AG04450 (cell line): Measurements from ENCODE around the gene VWF. TPM values are rescaled to one million over a fixed set of nuclear protein-coding genes. Genes with fewer than 3 reads are reported as not detected.

ENCODE experiments used
- CTCF ChIA-PET: fragments of 300-600, 350-600 bp; formaldehyde crosslinking; extraction: SDS; loops from one replicate; lab custom pipeline; 2022; ENCODE audit warnings: antibody characterized with exemption, inconsistent platforms; lab: Charles Lee
- POLR2A ChIA-PET: fragments of 350-600 bp; formaldehyde crosslinking; extraction: SDS; loops from one replicate; lab custom pipeline; 2021; ENCODE audit warnings: antibody characterized with exemption, inconsistent platforms; lab: Yijun Ruan, JAX
- DNase-seq: peaks from one replicate; pipeline ENCODE4 v3.0.0-alpha.2; 2011; ENCODE audit warnings: low read depth, low spot score
- H3K27ac ChIP-seq: one replicate; pipeline ENCODE4 v1.5.1; 2012; ENCODE audit warnings: low read depth, low read length, control low read depth
- H3K27me3 ChIP-seq: one replicate; pipeline ENCODE4 v1.6.0; 2012; ENCODE audit warnings: low read length; ENCODE audit not compliant: control insufficient read depth, insufficient read depth
- H3K4me3 ChIP-seq: 2 replicates; pipeline ENCODE4 v1.5.1; 2011; ENCODE audit warnings: mild to moderate bottlenecking, low read depth, low read length, control low read depth
- H3K9me3 ChIP-seq: 2 replicates; pipeline ENCODE4 v1.5.1; 2012; ENCODE audit warnings: low read length; ENCODE audit not compliant: control insufficient read depth, insufficient read depth
- CTCF ChIP-seq: IDR thresholded peaks from 2 replicates; pipeline ENCODE4 v1.5.1; 2011; ENCODE audit warnings: low read depth, low read length, control low read depth, inconsistent platforms
- polyA plus RNA-seq: library from polyadenylated mRNA; depleted of rRNA; stranded (reverse); fragments of >200 nt; gene quantifications from 2 replicates; pipeline ENCODE4 v1.2.3, GENCODE V29; 2011

VWF gene
- polyA plus RNA-seq, 1 experiment = 0.35 TPM

GRCh38 chr12:6053541-6053940 lies 70.9 kb downstream of the VWF start:
- no peaks in the 10 kb centered on the region for H3K27me3 ChIP-seq
- H3K27ac ChIP-seq = no peak overlapping the region
- ChIA-PET CTCF (interaction anchor here (1.0 to 4.9 kb wide), 5 partner anchors 9 to 231 kb away, joined by 3 to 24 read pairs (median 8); no protein-coding TSS in a partner anchor), POLR2A (interaction anchor here (0.6 to 1.2 kb wide), 3 partner anchors 156 to 233 kb away, joined by 4 to 5 read pairs (median 5); no protein-coding TSS in a partner anchor)
- peak; percentile 14; the same call in 1 of the 2 replicates for TF ChIP-seq CTCF
- DNase-seq = no peak
- H3K9me3 ChIP-seq = peaks cover 4% of the 10 kb centered on the region; the same call in 1 of the 2 replicates
- H3K4me3 ChIP-seq = no peak overlapping the region

- CTCF ChIA-PET = interaction anchor here (0.6 to 4.9 kb wide), 7 partner anchors 9 to 231 kb away, joined by 3 to 24 read pairs (median 4); no protein-coding TSS in a partner anchor
- Histone ChIP-seq H3K27ac (no peak overlapping the region), H3K9me3 (peaks cover 4% of the 10 kb centered on the region; the same call in 1 of the 2 replicates), H3K4me3 (no peak overlapping the region), H3K27me3 (no peaks in the 10 kb centered on the region)
- DNase-seq = no peak
- POLR2A ChIA-PET = interaction anchor here (0.6 to 1.2 kb wide), 3 partner anchors 156 to 233 kb away, joined by 4 to 5 read pairs (median 5); no protein-coding TSS in a partner anchor
- no peak for TF ChIP-seq CTCF
Measured at GRCh38 chr12:6052940-6053329, 71.5 kb downstream of the VWF start.

DNA sequence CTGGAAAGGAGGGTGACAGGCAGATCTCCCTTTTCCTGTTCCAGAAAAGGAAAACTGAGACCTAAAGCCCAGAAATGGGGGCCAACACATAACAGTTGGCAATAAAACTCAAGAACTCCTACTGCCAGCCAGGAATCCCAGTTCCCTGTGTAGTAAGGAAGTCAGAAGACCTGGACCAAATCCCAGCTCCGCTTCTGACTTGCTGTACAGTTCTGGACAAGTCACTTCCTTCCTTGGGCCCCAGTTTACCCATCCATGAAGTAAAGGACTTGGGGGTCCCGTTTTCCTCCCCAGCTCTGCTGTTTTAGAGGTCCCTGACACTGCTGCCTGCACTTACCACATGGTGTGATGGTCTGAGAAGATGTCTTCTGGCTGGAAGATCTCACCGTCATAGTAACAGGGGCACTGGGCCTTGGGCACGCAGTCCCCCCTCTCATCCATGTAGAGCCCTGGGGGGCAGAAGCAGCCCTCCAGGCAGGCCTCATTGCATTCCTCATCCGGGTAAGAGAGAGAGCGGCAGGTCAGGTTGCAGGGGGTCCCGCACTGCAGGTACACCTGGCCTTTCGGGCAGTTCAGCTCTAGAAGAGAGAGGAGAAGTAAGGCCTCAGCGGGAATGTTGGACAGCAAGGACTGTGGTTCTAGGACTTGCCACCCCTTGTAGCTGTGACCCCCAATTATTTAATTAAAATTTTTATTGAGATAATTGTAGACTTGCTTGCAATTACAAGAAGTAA lies 72.1 kb downstream of the VWF start:
- Histone ChIP-seq H3K9me3 (peaks cover 4% of the 10 kb centered on the region; the same call in 1 of the 2 replicates), H3K27ac (no peak overlapping the region), H3K27me3 (no peaks in the 10 kb centered on the region), H3K4me3 (no peak overlapping the region)
- CTCF ChIA-PET = interaction anchor here (0.6 to 4.9 kb wide), 5 partner anchors 10 to 232 kb away, joined by 3 to 24 read pairs (median 4); no protein-coding TSS in a partner anchor
- POLR2A ChIA-PET = interaction anchor here (1.2 kb wide), 1 partner anchor 227 kb away, joined by 5 read pairs; no protein-coding TSS in a partner anchor
- DNase-seq = no peak
- no peak for TF ChIP-seq CTCF

GRCh38 chr12:6049992-6050391 lies 74.5 kb downstream of the VWF start:
- POLR2A ChIA-PET = no interaction called here
- peaks cover 4% of the 10 kb centered on the region; the same call in 1 of the 2 replicates for H3K9me3 ChIP-seq
- CTCF ChIA-PET = interaction anchor here (4.9 kb wide), 1 partner anchor 234 kb away, joined by 24 read pairs; no protein-coding TSS in a partner anchor
- no peaks in the 10 kb centered on the region for H3K27me3 ChIP-seq
- H3K27ac ChIP-seq = no peak overlapping the region
- no peak overlapping the region for H3K4me3 ChIP-seq
- no peak for TF ChIP-seq CTCF
- DNase-seq = no peak
